Gastrocnemius medialis (tissue), 4 donors: ENCODE results near the gene IFNA6.

ENCODE experiments used
- POLR2A ChIP-seq, 2 donors: fragments of 450-650 bp; IDR thresholded peaks; one replicate each; pipeline ENCODE4 v1.6.1; 2017; ENCODE audit warnings: antibody characterized with exemption in 2 of 2, mild to moderate bottlenecking in 2 of 2, moderate library complexity in 2 of 2
- TF ChIP-seq, protein P1 (sequence below), 5 experiments: fragments of 450-650 bp in 3 of 5; fragments of 200-600 bp in 2 of 5; sonication (generic) in 2 of 5; IDR thresholded peaks in 4 of 5; conservative IDR thresholded peaks in 1 of 5; 1 replicate in 4 of 5; 2 replicates in 1 of 5; pipeline ENCODE4 v1.5.1; 2016 to 2019; ENCODE audit warnings: antibody characterized with exemption in 5 of 5, mild to moderate bottlenecking in 3 of 5, moderate library complexity in 3 of 5

DNA sequence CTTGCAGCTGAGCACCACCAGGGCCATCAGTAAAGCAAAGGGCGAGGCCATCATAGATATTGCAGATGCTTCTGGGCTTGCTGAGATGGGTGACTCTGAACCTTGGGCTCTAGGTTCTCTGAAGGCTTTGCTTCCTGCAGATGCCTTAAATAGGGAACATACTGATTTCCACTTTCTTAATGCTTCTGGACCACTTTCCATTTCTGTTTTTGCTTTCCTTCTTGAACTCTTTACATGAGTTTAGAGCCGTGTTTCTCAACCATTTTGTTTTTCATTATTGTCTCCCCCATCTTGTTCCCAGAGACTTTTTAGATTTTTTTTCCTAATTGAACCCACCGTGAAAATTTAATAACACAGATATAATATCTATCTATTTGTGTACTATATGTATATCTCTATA, 17.3 kb upstream of the IFNA6 start, which contains the start of gene IFNA13:
- TF ChIP-seq, protein P1, sequence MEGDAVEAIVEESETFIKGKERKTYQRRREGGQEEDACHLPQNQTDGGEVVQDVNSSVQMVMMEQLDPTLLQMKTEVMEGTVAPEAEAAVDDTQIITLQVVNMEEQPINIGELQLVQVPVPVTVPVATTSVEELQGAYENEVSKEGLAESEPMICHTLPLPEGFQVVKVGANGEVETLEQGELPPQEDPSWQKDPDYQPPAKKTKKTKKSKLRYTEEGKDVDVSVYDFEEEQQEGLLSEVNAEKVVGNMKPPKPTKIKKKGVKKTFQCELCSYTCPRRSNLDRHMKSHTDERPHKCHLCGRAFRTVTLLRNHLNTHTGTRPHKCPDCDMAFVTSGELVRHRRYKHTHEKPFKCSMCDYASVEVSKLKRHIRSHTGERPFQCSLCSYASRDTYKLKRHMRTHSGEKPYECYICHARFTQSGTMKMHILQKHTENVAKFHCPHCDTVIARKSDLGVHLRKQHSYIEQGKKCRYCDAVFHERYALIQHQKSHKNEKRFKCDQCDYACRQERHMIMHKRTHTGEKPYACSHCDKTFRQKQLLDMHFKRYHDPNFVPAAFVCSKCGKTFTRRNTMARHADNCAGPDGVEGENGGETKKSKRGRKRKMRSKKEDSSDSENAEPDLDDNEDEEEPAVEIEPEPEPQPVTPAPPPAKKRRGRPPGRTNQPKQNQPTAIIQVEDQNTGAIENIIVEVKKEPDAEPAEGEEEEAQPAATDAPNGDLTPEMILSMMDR (IDR thresholded peaks at IDR 0.05 in 4 of 5, conservative IDR thresholded peaks at IDR 0.05 in 1 of 5): no peak
- TF ChIP-seq POLR2A (IDR thresholded peaks at IDR 0.05): no peak
